Measurements from ENCODE around the gene CHST13. TPM values are rescaled to one million over a fixed set of nuclear protein-coding genes. Genes with fewer than 3 reads are reported as not detected.

Gene CHST13
- total and polyA plus RNA-seq, 4 donors, result 0.33 to 0.55 TPM; not detected in 2

DNA sequence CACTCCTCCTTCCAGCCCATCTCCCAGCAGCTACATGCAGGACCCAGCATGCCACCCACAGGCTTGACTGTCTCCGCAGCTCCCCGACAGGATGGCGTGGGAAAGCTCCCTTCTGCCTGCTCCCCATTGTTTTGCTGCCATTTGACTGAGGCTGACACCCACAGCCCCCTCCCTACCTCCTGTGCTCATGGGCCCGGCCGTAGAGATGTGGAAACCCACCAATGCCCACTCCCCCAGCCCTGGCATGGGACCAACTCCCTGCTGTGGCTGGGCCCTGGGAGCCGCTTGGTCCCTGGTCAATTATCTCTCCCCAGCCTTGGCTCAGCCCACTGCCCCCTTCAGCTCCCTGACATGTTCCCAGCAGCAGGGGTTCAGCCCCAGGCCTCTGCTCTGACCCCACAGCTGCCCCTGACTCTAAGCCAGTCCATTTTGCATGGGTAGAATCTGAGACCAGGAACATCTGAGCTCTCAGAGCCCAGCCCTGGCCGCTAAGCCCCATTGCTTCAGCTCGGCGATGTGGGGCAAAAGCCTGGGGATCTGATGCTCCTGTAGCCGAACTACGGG is 26.6 kb downstream of the CHST13 start:
- Histone ChIP-seq H3K4me1 (ENCODE audit: control insufficient read depth in 1 of 2, insufficient read depth in 2 of 2, low read length in 2 of 2) (no peaks in the 10 kb centered on the region), H3K36me3 (ENCODE audit: control insufficient read depth in 1 of 2, insufficient read depth in 2 of 2, low read length in 1 of 2) (no peaks in the 10 kb centered on the region), H3K4me3 (ENCODE audit: low read length in 2 of 2) (no peak overlapping the region), H3K27ac (ENCODE audit: low read depth in 1 of 2, low read length in 2 of 2) (no peak overlapping the region), H3K27me3 (ENCODE audit: control insufficient read depth in 1 of 2, insufficient read depth in 2 of 2, low read length in 1 of 2) (no peaks in the 10 kb centered on the region), H3K9me3 (ENCODE audit: control insufficient read depth, low read length) (no peaks in the 10 kb centered on the region)
- intact Hi-C loops (cut with DNase I), result no loop called here
- ATAC-seq (ENCODE audit: low FRiP score) (no peak), DNase-seq (peak; percentile 27 to 66)
- WGBS, 2 donors, result 83 to 85% methylated on average over 11 of the region's 11 CpGs

DNA sequence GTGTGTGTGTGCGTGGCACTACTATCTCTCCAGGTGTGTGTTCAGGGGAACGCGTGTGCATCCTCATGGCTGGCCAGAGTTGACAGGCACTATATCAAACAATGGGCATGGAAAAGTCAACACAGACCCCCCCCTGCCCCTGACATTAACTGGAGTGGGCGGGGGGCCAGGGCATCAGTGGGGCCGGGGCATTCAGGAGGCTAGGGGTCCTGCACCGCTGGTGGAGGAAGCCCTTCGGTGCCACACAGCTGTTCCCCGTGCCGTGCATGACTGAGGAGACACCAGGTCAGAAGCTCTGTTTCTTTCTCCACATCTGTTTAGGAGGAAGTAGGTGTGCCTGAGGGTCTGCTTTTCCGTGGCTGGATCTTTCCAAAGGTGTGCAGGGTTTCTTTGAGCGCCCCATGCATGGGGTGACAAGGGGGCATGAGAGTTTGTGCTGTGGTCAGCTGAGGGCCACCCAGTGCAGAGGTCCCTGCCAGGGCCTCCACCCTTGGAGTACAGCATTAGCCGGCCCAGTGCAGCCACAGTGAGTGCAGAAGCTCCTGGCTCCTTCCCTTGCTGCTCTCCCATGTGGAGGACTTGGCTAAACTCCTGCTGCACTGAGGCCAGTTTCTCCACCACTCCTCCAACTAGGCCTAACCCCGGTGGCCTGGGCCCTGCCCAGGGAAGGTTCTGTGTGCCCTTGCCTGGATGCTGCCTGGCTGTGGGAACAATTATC is 27.3 kb downstream of the CHST13 start:
- ATAC-seq (ENCODE audit: low FRiP score) (no peak), DNase-seq (peak; percentile 31 to 67)
- Histone ChIP-seq H3K4me3 (ENCODE audit: low read length in 2 of 2) (no peak overlapping the region), H3K9me3 (ENCODE audit: control insufficient read depth, low read length) (no peaks in the 10 kb centered on the region), H3K27ac (ENCODE audit: low read depth in 1 of 2, low read length in 2 of 2) (no peak overlapping the region), H3K4me1 (ENCODE audit: control insufficient read depth in 1 of 2, insufficient read depth in 2 of 2, low read length in 2 of 2) (no peaks in the 10 kb centered on the region), H3K36me3 (ENCODE audit: control insufficient read depth in 1 of 2, insufficient read depth in 2 of 2, low read length in 1 of 2) (no peaks in the 10 kb centered on the region), H3K27me3 (ENCODE audit: control insufficient read depth in 1 of 2, insufficient read depth in 2 of 2, low read length in 1 of 2) (no peaks in the 10 kb centered on the region)
- intact Hi-C loops (cut with DNase I), result no loop called here
- 73 to 76% methylated on average over 13 of the region's 13 CpGs for WGBS, 2 donors

DNA sequence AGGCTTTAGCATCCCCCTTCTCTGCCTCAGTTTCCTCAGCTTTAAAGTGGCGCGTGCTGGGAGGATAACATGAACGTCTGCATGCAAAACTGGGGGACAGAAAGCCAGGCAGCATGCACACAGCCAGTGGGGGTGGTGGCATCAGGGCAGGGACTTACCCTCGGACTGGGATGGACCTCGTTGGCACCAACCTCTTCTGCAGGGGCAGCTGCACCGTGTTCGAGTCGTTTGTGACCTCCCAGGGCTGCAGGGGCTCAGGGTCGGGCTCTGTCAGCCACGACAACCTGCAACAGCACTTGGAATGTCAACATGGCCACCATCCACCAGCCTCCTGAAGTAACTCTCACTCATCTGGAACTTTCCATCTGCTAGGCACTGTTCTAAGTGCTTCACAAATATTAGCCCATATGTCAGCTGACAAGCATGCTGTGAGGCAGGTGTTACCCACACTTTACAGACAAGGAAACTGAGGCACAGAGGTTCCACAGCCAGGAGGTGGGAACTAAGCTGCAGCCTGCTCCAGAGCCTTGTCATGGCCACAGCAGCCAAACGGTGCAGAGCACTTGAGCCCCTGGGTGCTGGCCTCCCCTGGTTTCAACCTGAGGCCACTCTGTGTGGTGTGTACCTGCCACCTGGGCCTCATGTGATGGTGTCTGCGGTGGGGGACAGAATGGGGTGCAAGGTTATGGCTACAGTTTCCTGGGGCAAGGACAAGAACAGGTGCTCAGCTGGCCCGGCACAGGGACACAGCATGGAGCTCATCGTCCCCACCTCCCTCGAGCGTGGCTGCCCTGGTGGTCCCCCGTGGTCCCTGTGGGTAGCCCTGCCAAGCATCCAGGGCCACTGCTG is 28.1 kb downstream of the CHST13 start:
- DNase-seq, result peak; percentile 43 to 55
- no peaks in the 10 kb centered on the region for H3K27me3 ChIP-seq (ENCODE audit: control insufficient read depth in 1 of 2, insufficient read depth in 2 of 2, low read length in 1 of 2)
- intact Hi-C loops (cut with DNase I), result no loop called here
- no peaks in the 10 kb centered on the region for H3K36me3 ChIP-seq (ENCODE audit: control insufficient read depth in 1 of 2, insufficient read depth in 2 of 2, low read length in 1 of 2)
- no peak overlapping the region for H3K4me3 ChIP-seq (ENCODE audit: low read length in 2 of 2)
- ATAC-seq (ENCODE audit: low FRiP score), result no peak
- H3K27ac ChIP-seq (ENCODE audit: low read depth in 1 of 2, low read length in 2 of 2), result no peak overlapping the region
- H3K4me1 ChIP-seq (ENCODE audit: control insufficient read depth in 1 of 2, insufficient read depth in 2 of 2, low read length in 2 of 2), result no peaks in the 10 kb centered on the region
- WGBS, 2 donors, result 72 to 76% methylated on average over 17 of the region's 17 CpGs
- H3K9me3 ChIP-seq (ENCODE audit: control insufficient read depth, low read length), result no peaks in the 10 kb centered on the region

DNA sequence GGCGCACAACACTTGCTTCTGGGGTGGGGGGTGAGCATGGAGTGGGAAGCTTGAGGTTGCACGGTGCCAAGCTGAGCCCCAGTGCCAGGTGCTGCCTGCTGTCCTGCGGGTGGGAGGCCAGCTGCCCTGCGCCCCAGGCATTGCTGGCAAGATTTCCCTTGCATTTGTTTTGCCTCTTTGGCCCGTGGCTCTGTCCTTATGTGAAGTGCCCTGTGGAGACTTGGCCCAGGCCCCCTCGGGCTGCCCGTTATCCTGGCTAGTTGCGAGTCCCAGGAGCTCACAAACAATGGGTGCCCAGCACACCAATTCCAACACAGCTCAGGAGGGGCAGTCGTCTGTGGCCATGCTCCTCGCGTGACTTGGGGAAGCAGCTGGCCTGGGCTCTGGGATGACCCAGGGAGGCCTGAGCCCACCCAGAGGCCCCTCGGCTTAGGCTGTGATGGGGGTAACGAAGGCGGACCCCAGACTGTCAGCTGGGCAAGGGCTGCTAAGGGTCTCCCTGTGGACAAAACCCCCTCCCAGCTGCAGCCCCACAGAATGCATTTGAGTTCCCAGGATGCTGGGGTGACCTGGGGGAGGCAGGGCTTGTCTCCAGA is 28.8 kb downstream of the CHST13 start:
- no peak for ATAC-seq (ENCODE audit: low FRiP score)
- Histone ChIP-seq H3K36me3 (ENCODE audit: control insufficient read depth in 1 of 2, insufficient read depth in 2 of 2, low read length in 1 of 2) (no peaks in the 10 kb centered on the region), H3K4me1 (ENCODE audit: control insufficient read depth in 1 of 2, insufficient read depth in 2 of 2, low read length in 2 of 2) (no peaks in the 10 kb centered on the region), H3K27ac (ENCODE audit: low read depth in 1 of 2, low read length in 2 of 2) (no peak overlapping the region), H3K9me3 (ENCODE audit: control insufficient read depth, low read length) (no peaks in the 10 kb centered on the region), H3K4me3 (ENCODE audit: low read length in 2 of 2) (no peak overlapping the region), H3K27me3 (ENCODE audit: control insufficient read depth in 1 of 2, insufficient read depth in 2 of 2, low read length in 1 of 2) (no peaks in the 10 kb centered on the region)
- peak in 1 of 2 donors; percentile 62 for DNase-seq
- 76 to 82% methylated on average over 14 of the region's 14 CpGs for WGBS, 2 donors
- intact Hi-C loops (cut with DNase I), result no loop called here

- Histone ChIP-seq H3K4me1 (ENCODE audit: control insufficient read depth in 1 of 2, insufficient read depth in 2 of 2, low read length in 2 of 2) (no peaks in the 10 kb centered on the region), H3K4me3 (ENCODE audit: low read length in 2 of 2) (no peak overlapping the region), H3K27me3 (ENCODE audit: control insufficient read depth in 1 of 2, insufficient read depth in 2 of 2, low read length in 1 of 2) (no peaks in the 10 kb centered on the region), H3K27ac (ENCODE audit: low read depth in 1 of 2, low read length in 2 of 2) (no peak overlapping the region), H3K36me3 (ENCODE audit: control insufficient read depth in 1 of 2, insufficient read depth in 2 of 2, low read length in 1 of 2) (no peaks in the 10 kb centered on the region), H3K9me3 (ENCODE audit: control insufficient read depth, low read length) (no peaks in the 10 kb centered on the region)
- ATAC-seq (ENCODE audit: low FRiP score) (no peak), DNase-seq (peak; percentile 34 to 52)
- intact Hi-C loops (cut with DNase I), result no loop called here
- WGBS, 2 donors, result 80 to 81% methylated on average over 19 of the region's 19 CpGs
These were observed 29.5 kb downstream of the CHST13 start for GRCh38 chr3:126553284-126554084.

- no peak for ATAC-seq (ENCODE audit: low FRiP score)
- WGBS, 2 donors, result 93 to 94% methylated on average over 19 of the region's 19 CpGs
- DNase-seq, result peak; percentile 25 to 65
- Histone ChIP-seq H3K36me3 (ENCODE audit: control insufficient read depth in 1 of 2, insufficient read depth in 2 of 2, low read length in 1 of 2) (no peaks in the 10 kb centered on the region), H3K27ac (ENCODE audit: low read depth in 1 of 2, low read length in 2 of 2) (no peak overlapping the region), H3K27me3 (ENCODE audit: control insufficient read depth in 1 of 2, insufficient read depth in 2 of 2, low read length in 1 of 2) (no peaks in the 10 kb centered on the region), H3K4me1 (ENCODE audit: control insufficient read depth in 1 of 2, insufficient read depth in 2 of 2, low read length in 2 of 2) (no peaks in the 10 kb centered on the region), H3K9me3 (ENCODE audit: control insufficient read depth, low read length) (no peaks in the 10 kb centered on the region), H3K4me3 (ENCODE audit: low read length in 2 of 2) (no peak overlapping the region)
- intact Hi-C loops (cut with DNase I), result no loop called here
These were observed 30.9 kb downstream of the CHST13 start for GRCh38 chr3:126554560-126555525.

DNA sequence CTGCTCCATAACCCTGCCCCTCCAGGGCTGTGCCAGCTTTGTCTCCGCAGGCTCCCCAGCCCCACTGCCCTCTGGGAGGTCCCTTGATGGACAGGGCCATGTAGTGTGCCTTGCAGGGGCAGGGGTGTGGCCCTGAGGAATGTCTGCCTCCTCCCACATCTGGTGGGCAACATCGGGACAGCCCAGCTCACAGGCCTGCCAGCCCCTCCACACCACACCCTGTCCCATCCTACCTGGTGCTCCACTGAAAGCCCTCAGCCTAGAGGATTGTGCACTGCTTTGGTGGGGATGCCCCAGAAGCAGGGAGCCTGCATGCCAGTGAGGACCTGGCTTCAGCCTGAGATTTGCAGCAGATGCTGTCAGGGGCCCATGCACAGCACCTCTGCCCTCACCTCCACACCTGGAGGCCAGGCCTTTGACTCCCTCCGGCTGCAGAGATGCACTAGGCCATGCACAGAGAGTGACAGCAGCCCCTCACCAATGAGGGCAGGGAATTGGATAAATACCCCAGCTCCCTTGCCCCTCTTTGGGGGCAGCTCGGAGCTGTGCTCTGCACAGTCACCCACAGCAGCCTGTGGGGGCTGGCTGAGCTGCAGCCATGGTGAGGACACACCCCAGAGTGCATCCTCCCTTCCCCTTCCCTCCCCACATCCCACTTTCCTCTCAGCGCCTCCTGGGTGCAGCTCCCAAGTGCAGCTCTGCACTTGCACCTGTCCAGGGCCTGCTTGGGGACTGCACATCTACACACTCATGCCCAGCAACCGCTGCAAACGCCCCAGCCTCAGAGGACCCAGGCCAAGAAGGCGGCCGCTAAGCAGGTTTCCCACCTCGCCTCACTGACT is 32.1 kb downstream of the CHST13 start:
- ATAC-seq (ENCODE audit: low FRiP score) (no peak), DNase-seq (peak; percentile 34 to 56)
- Histone ChIP-seq H3K4me1 (ENCODE audit: control insufficient read depth in 1 of 2, insufficient read depth in 2 of 2, low read length in 2 of 2) (no peaks in the 10 kb centered on the region), H3K9me3 (ENCODE audit: control insufficient read depth, low read length) (no peaks in the 10 kb centered on the region), H3K27me3 (ENCODE audit: control insufficient read depth in 1 of 2, insufficient read depth in 2 of 2, low read length in 1 of 2) (no peaks in the 10 kb centered on the region), H3K4me3 (ENCODE audit: low read length in 2 of 2) (no peak overlapping the region), H3K27ac (ENCODE audit: low read depth in 1 of 2, low read length in 2 of 2) (no peak overlapping the region), H3K36me3 (ENCODE audit: control insufficient read depth in 1 of 2, insufficient read depth in 2 of 2, low read length in 1 of 2) (no peaks in the 10 kb centered on the region)
- intact Hi-C loops (cut with DNase I), result no loop called here
- 78 to 82% methylated on average over 9 to 10 of the region's 10 CpGs for WGBS, 2 donors
